MG63 (cell line): ENCODE measurements around the gene EIPR1. TPM values are rescaled to one million over a fixed set of nuclear protein-coding genes. Genes with fewer than 3 reads are reported as not detected.
"Not testable (repeated sequence)": the region's sequence is repeated elsewhere in the genome, so short reads cannot be mapped to it uniquely, and the experiment has no call there.

ENCODE experiments used
- DNase-seq: peaks from one replicate; pipeline ENCODE4 v3.0.0-alpha.2; 2020
- H3K27me3 ChIP-seq: fragments of 250-450 bp; sonication (Bioruptor Pico); 2 replicates; pipeline ENCODE4 v1.5.1; 2020; ENCODE audit warnings: mild to moderate bottlenecking, moderate library complexity
- H3K36me3 ChIP-seq: fragments of 250-450 bp; sonication (Bioruptor Pico); 2 replicates; pipeline ENCODE4 v1.5.1; 2020; ENCODE audit warnings: mild to moderate bottlenecking, moderate library complexity
- H3K4me3 ChIP-seq: fragments of 250-450 bp; sonication (Bioruptor Pico); 2 replicates; pipeline ENCODE4 v1.5.1; 2020; ENCODE audit warnings: mild to moderate bottlenecking, moderate library complexity
- H3K9me3 ChIP-seq: fragments of 250-450 bp; sonication (Bioruptor Pico); 2 replicates; pipeline ENCODE4 v1.5.1; 2020; ENCODE audit warnings: mild to moderate bottlenecking, moderate library complexity
- total RNA-seq: library from RNA; depleted of rRNA; stranded (reverse); fragments of >200 nt; shearing (Covaris generic); gene quantifications from 2 replicates; pipeline ENCODE4 v1.2.3, GENCODE V29; 2014; ENCODE audit warnings: low replicate concordance

EIPR1 gene
- total RNA-seq, 1 experiment from 2014 or later = 78.7 TPM

DNA sequence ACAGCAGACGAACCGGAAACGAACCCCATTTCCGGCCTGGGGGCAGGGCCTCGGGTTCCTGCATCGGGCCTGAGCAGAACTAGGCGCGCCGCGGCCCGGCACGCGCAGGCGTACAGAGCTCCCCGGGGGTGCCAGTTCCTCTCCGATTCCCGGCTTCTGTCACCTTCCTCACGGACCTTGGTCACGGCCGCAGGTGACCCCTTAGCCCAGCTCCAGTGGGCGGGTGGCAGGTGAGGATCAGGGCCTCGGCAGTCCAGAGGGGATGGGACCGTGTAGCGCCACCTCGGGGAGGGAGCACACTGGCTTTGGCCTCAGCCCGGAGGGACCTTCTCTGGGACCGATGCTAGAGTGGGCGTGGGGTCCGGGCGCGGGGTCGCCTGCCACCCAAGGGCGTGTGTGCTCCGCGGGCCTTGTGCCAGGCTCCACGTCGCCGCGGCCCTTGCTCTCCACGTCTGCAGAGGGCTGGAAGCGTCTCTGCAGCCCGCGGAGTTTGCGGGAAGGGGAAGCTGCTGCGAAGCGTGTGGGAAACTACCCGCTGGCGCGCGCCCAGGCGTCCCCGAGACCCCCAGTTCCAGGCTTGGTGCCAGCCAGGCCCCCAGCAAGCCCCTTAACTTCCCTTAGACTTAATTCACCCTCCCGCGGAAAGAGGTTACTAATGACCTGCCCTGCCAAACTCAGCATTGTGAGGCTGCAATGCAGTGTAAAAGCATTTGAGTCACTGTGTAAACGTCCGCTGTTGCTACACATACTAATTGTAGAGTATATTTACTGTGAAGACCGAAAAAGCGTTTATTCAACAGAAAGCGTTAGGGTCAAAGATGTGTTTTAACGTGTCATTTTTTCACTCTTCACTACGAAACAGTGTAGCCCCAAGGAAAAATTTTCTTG, 2.3 kb upstream of the EIPR1 start, which contains the start of gene TRAPPC12:
TRAPPC12 (plus strand) TSS at position 48 of the 888 bp plus-strand sequence. CDS start 7,930 bp downstream, outside the sequence.
- Histone ChIP-seq H3K4me3 (peak within 1 kb of the TSS; percentile 88), H3K36me3 (peaks cover 28% of the 10 kb centered on the region), H3K27me3 (no peaks in the 10 kb centered on the region), H3K9me3 (no peaks in the 10 kb centered on the region)
- DNase-seq = peak; percentile 92

DNA sequence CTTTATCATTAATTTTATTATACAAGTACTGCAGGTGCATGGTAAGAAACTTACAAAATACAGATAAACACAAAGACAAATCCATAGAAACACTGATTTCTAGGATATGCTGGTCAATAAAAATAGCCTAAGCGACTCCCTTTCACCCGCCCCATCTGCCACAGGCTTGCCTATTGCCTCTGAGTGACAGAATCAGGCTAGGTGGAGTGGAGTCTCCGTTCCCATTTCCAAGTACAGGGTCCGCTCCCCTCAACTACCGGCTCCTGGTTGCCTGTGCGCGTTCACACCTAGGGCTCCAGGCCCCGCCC, 1.7 kb upstream of the EIPR1 start:
- H3K9me3 ChIP-seq = no peaks in the 10 kb centered on the region
- DNase-seq = no peak
- H3K27me3 ChIP-seq = no peaks in the 10 kb centered on the region
- peak overlapping the region; percentile 88 for H3K4me3 ChIP-seq
- H3K36me3 ChIP-seq = peaks cover 25% of the 10 kb centered on the region

DNA sequence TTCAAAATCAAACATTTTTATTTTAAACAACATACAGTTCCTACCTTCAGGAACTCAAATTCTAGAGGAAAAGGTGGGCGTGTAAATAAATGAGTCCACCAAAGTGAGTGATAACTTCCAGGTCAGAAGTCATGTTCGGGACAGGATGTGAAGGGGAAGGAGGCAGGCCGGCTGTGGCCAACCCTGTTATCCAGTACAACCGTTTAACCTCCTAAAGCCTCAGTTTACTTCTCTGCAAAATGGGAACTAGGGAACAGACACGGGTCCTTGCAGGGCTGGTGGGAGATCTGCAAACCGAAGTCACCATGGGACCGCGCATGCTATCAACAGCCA, 373 bp downstream of the EIPR1 start:
- Histone ChIP-seq H3K4me3 (peak overlapping the region; percentile 88), H3K36me3 (peaks cover 18% of the 10 kb centered on the region), H3K27me3 (no peaks in the 10 kb centered on the region), H3K9me3 (no peaks in the 10 kb centered on the region)
- DNase-seq = peak; percentile 35

DNA sequence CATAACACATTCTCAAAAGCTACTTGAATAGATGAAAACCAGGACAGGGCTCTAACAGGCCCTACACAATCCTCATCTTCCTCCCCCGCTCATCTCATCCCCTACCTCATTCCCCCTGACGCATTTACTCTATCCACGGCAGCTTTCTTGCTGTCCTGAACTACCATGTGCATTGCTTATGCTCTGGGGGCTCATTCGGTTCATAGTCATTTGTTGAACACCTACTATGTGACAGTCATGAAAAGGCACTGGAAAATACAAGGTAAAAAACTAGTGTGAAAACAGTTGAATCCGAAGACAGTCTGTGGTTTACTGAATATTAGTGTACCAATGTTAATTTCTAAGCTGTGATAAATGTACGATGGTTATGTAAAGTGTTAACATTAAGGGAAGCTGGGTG, 797 bp downstream of the EIPR1 start:
- no peaks in the 10 kb centered on the region for H3K27me3 ChIP-seq
- peak overlapping the region; percentile 88 for H3K4me3 ChIP-seq
- DNase-seq = no peak
- H3K9me3 ChIP-seq = no peaks in the 10 kb centered on the region
- H3K36me3 ChIP-seq = peaks cover 18% of the 10 kb centered on the region

DNA sequence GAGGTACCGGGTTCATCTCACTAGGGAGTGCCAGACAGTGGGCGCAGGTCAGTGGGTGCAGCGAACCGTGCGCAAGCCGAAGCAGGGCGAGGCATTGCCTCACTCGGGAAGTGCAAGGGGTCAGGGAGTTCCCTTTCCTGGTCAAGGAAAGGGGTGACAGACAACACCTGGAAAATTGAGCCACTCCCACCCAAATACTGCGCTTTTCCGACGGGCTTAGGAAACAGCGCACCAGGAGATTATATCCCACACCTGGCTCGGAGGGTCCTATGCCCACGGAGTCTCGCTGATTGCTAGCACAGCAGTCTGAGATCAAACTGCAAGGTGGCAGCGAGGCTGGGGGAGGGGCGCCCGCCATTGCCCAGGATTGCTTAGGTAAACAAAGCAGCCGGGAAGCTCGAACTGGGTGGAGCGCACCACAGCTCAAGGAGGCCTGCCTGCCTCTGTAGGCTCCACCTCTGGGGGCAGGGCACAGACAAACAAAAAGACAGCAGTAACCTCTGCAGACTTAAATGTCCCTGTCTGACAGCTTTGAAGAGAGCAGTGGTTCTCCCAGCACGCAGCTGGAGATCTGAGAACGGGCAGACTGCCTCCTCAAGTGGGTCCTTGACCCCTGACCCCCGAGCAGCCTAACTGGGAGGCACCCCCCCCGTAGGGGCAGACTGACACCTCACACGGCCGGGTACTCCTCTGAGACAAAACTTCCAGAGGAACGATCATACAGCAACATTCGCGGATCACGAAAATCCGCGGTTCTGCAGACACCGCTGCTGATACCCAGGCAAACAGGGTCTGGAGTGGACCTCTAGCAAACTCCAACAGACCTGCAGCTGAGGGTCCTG, 8.1 kb downstream of the EIPR1 start:
- not testable (repeated sequence) for H3K27me3 ChIP-seq, DNase-seq, H3K9me3 ChIP-seq, H3K4me3 ChIP-seq, H3K36me3 ChIP-seq

DNA sequence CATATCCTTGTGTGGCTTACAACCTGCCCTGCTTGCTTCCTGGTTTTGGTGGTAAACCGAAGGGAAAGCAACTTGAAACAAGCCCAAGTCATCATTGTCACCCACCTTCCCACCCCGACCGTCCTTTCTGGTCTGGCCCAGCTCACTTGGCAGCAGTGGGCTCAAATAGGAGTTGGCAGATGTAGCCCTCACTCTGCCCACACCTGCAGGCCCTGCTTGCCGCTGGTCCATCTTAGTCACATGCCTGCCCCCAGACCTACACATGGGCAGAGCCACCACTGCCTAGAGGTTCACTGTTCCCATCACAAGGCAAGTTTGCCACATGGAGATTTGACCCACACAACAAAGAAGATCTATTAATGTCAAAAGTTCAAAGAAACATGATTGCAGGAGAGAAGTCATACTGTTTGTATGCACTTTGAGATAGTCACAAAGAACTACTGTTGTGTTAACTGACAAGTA, 9.3 kb downstream of the EIPR1 start:
- Histone ChIP-seq H3K36me3 (no peaks in the 10 kb centered on the region), H3K4me3 (no peak overlapping the region), H3K27me3 (no peaks in the 10 kb centered on the region), H3K9me3 (no peaks in the 10 kb centered on the region)
- no peak for DNase-seq

DNA sequence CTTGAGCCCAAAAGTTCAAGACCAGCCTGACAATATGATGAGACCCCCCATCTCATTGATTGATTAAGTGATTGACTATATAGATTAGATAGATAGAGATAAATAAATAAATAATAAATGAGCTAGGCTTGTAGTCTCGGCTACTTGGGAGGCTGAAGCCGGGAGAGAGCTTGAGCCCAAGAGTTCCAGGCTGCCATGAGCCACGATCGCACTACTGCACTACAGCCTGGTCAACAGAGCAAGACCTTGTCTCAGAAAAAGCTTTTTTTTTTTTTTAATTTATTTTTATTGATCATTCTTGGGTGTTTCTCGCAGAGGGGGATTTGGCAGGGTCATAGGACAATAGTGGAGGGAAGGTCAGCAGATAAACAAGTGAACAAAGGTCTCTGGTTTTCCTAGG, 12.4 kb downstream of the EIPR1 start:
- DNase-seq = no peak
- no peak overlapping the region for H3K4me3 ChIP-seq

DNA sequence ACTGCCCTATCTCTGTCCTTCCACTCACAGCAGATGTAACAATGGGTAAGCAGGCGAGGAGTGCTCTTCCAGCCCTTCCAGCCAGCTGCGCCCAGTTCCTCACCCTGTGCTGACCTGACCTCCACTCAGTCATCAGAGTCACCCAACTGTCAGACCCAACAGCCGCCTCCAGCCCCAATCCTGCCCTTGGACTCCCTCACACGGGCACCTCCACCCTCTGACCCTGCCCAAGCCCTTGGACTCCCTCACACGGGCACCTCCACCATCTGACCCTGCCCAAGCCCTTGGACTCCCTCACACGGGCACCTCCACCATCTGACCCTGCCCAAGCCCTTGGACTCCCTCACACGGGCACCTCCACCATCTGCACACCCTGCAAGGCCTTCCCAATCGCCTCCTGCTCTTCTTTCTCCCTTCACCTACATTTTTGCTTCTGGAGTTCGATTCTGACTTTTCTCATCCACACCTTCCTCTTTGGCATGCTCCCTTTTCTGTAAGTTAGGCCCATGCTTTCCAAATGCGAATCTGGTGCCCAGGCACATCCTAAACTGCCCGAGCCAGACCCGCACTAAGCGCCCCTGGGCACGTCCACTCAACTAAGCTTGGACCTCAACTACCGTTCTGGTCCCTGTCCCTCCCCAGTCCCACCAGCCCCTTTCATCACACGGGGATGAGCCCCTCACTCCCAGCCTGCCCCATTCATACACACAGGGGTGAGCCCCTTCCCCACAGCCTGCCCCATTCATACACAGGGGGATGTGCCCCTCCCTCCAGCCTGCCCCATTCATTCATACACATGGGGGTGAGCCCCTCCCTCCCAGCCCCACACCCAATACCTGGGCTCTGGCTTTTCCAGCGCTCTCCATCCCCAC, 15.9 kb downstream of the EIPR1 start:
- H3K9me3 ChIP-seq = no peaks in the 10 kb centered on the region
- H3K27me3 ChIP-seq = no peaks in the 10 kb centered on the region
- no peak for DNase-seq
- no peaks in the 10 kb centered on the region for H3K36me3 ChIP-seq
- no peak overlapping the region for H3K4me3 ChIP-seq

More for the DNA sequence above, 12.4 kb downstream of the EIPR1 start:
- no peaks in the 10 kb centered on the region for H3K36me3 ChIP-seq
- H3K9me3 ChIP-seq = no peaks in the 10 kb centered on the region
- H3K27me3 ChIP-seq = no peaks in the 10 kb centered on the region

DNA sequence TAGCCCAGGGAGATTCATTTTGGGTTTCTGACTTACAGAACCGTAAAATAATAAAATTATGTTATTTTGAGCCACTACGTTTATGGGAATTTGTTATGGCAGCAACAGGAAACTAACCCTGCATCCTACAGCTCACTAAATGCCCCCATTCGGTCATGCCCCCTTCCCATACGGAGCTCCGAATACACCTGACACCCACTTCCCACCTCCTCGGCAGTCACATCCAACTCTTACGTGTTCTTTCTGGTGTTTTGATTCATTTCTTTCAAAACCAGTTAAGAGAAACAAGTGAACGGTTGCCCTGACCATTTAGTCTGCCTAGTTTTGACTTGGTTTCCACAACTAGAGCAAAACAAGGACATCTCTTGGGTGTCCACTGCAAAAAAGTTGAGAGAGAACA, 19.7 kb downstream of the EIPR1 start:
- H3K27me3 ChIP-seq = no peaks in the 10 kb centered on the region
- peaks cover 14% of the 10 kb centered on the region for H3K36me3 ChIP-seq
- H3K9me3 ChIP-seq = no peaks in the 10 kb centered on the region
- no peak overlapping the region for H3K4me3 ChIP-seq
- DNase-seq = no peak

DNA sequence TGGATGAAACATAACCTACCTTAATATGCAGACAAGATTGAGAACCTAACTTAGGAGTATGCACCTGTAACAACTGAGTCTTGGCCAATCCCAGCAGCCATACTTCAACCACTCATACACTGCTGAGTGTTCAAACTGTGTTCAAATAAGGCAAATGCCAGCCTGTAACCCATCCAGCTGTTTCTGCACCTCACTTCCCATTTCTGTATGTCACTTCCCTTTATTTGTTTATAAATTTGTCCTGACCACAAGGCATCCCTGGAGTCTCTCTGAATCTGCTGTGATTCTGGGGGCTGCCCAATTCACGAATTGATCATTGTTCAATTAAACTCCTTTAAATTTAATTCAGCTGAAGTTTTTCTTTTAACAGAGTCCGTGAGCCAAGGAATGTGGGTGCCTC, 20.2 kb downstream of the EIPR1 start:
- H3K4me3 ChIP-seq, H3K27me3 ChIP-seq, H3K9me3 ChIP-seq, DNase-seq: not testable (repeated sequence)
- peaks cover 19% of the 10 kb centered on the region for H3K36me3 ChIP-seq

DNA sequence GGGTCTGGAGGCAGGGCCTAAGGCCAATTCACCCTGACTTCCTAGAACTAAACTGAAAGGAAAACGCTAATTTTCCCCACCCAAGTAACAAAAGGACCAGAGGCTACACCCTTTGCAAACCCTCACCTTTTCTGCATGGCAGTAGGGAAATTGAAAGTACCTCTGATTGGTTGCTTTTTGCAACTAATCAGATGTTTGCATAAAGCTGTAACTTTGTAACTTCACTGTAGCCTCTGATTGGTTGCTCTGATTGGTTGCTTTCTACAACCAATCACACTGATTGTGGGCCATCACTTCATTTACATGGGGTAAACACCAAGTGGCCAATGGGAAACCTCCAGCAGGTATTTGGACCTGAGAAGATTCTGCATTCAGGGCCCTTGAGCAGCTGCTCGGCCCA, 20.8 kb downstream of the EIPR1 start:
- no peak for DNase-seq
- peaks cover 19% of the 10 kb centered on the region for H3K36me3 ChIP-seq
- H3K9me3 ChIP-seq = 0 out of 2 replicates have a peak, but pooled peaks cover 2% of the 10 kb centered on the region
- H3K4me3 ChIP-seq = no peak overlapping the region
- no peaks in the 10 kb centered on the region for H3K27me3 ChIP-seq

DNA sequence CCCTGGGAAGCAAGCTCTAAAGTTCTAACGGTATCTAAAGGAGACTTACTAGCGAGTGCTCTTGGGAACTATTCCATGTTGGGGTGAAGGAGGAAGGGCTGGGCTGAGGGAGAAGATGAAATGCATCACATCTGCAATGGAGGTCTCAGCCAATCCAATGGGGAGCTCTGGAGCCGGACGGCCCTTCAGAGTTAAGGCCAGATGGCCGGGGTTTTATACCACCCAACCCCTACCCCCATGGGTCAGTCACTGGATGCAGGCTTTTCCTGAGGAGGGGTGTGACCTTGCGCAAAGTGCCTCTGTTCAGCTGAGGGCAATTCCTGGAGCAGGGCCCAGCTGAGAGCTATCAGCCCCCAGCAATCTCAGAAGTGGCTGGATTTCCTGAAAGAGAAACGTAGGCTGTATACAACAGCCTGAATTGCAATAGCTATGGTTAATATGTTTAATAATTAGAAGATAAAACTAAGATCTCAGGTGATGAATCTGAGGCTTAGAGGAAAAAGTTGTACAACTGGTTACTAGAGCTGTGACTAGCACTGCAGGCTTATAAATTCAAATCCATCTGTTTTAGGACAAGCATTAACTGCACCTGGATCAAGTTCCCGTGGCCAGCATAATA, 21.6 kb downstream of the EIPR1 start:
- H3K36me3 ChIP-seq = peaks cover 19% of the 10 kb centered on the region
- no peak for DNase-seq
- 0 out of 2 replicates have a peak, but pooled peaks cover 2% of the 10 kb centered on the region for H3K9me3 ChIP-seq
- no peak overlapping the region for H3K4me3 ChIP-seq
- H3K27me3 ChIP-seq = no peaks in the 10 kb centered on the region

DNA sequence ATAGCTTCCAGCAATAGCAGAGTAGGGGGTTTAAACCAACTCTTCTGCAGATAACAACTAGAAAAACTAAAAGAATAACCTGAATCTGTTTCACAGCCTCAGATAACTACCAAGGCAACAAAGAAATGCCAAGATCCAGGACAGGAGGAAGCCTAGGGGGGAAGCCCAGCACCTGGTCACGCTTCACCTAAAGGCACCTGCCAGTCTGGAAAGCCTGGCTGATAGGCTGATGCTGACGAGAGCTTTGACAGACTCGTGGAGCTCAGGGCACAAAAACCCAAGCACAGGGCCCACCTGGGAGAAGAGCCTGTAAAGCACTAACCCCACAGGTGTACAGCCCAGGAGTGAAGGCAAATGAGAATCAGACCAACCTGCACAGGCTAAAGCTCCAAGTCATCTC, 22.6 kb downstream of the EIPR1 start:
- DNase-seq = no peak
- Histone ChIP-seq H3K36me3 (peaks cover 19% of the 10 kb centered on the region), H3K27me3 (no peaks in the 10 kb centered on the region), H3K4me3 (no peak overlapping the region), H3K9me3 (0 out of 2 replicates have a peak, but pooled peaks cover 2% of the 10 kb centered on the region)

DNA sequence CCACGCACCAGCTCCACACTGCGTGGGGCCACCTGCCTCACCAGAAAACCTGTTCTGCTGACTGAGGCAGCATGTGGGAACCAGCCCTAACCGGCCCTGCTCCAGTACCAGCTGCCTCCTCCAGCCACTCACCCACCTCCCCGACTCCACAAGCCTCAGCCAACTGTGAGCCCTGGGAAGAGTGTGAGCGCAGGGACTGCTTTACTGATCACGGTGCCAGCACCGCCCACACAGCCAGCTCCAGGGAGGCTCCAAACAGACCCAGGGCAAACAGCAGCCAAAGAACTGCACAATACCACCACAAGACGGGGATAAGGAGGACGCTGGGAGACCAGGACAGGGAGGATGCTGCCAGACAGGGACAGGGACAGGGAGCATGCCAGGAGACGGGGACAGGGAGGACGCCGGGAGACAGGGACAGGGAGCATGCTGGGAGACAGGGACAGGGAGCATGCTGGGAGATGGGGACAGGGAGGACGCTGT, 28.4 kb downstream of the EIPR1 start:
- Histone ChIP-seq H3K4me3 (no peak overlapping the region), H3K36me3 (peaks cover 18% of the 10 kb centered on the region), H3K27me3 (no peaks in the 10 kb centered on the region), H3K9me3 (0 out of 2 replicates have a peak, but pooled peaks cover 2% of the 10 kb centered on the region)
- DNase-seq = peak; percentile 13

DNA sequence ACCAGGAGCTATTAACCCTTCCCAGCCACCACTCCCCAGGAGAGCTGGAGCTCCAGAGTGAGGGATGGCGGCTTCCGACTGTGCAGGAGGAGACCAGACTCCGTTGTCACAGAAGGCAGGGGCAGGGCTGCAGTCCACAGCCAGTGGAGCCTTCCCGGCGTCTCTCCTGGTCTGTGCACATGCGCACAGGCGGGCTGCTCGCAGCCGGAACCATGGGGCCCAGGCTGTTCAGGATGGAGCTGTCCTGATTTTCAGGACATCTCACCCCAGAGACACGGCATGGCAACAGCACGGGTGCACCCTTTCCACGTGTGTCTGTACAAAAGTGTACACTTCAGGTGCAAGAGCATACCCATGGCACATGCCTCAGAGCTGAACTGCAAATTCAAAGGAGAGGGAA, 28.9 kb downstream of the EIPR1 start:
- Histone ChIP-seq H3K27me3 (no peaks in the 10 kb centered on the region), H3K9me3 (0 out of 2 replicates have a peak, but pooled peaks cover 2% of the 10 kb centered on the region), H3K36me3 (peaks cover 13% of the 10 kb centered on the region), H3K4me3 (no peak overlapping the region)
- DNase-seq = no peak

DNA sequence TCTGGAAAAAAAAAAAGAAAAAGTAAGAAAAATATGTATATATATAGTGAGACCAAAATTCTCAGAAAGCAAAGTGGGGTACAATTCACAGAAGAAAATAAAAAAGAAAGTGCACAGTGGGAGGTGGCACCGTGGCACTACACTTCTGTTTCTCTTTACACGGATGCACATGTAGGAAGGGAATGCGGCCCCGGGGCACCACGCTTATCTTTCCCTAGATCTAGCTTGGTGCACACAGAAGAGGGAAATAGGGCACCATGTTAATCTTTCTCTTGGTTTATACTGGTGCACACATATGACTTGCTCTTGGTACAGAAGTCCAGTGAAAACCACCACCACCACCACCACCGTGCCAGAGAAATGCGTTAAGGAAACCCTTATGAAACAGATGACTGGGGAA, 32.0 kb downstream of the EIPR1 start:
- no peak for DNase-seq
- H3K4me3 ChIP-seq = no peak overlapping the region
- no peaks in the 10 kb centered on the region for H3K36me3 ChIP-seq
- no peaks in the 10 kb centered on the region for H3K9me3 ChIP-seq
- no peaks in the 10 kb centered on the region for H3K27me3 ChIP-seq
